ENCODE measurements around the gene C5orf58.

DNA sequence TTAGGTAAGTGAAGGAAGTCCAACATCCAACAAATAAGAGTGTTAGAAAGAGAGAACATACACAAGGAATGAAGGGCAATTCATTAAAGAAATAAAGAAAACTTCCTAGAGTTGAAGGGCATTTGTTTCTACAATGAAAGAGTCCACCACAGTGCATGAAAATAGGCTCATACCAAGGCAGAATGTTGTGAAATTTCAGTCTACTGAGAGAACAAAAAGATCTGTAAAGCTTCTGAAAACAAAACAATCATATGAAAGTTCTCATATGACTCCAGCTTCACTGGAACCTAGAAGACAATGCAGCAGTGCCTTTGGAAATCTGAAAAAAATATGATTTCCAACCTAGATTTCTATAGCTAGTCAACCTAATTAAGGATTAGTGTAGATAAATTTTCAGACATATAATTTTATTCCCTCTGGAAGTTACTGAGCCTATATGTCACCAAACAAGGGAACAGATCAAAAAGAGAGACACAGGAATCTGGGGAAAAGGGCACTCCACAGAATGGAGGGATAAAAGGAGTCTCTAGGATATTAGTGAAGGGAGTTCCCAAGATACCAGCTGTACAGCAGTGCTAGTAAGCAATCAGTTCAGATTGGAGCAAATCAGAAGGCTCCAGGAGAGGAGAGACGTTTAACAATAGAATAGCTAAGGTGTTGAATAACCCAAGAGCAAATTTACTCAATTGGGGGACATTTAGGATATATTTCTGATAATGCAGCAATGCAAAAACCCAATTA is 5.8 kb downstream of the C5orf58 start:
- TF ChIP-seq EZH2 (IDR thresholded peaks at IDR 0.05) (no peak), POLR2AphosphoS5 (IDR thresholded peaks at IDR 0.05; ENCODE audit: borderline replicate concordance, low read depth, low read length) (no peak)

Measured in SK-N-MC (cell line).